Measurements from ENCODE around the gene FRMD4A.

DNA sequence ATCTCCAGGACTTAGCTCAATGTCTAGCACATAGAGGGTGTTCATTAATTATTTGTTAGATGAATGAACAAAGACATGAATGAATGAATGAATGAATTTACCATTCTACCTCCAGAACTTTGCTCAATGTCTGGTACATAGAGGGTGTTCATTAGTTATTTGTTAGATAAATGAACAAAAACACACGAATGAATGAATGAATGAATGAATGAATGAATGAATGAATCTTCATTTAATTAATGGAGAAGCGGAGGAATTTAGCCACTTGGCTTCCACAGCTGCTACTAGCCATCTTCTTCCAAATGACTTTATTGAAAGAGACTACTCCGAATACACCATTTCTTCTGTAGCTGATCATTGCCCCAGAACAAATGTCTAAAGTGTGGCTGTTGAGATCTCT lies 368.9 kb downstream of the FRMD4A start:
- TF ChIP-seq CTCF (IDR thresholded peaks at IDR 0.05) (no peak), POLR2A (IDR thresholded peaks at IDR 0.05) (no peak)
